ENCODE results near the gene GRIA1.
"Not testable (repeated sequence)": the region's sequence is repeated elsewhere in the genome, so short reads cannot be mapped to it uniquely, and the experiment has no call there.

The GRIA1 gene

DNA sequence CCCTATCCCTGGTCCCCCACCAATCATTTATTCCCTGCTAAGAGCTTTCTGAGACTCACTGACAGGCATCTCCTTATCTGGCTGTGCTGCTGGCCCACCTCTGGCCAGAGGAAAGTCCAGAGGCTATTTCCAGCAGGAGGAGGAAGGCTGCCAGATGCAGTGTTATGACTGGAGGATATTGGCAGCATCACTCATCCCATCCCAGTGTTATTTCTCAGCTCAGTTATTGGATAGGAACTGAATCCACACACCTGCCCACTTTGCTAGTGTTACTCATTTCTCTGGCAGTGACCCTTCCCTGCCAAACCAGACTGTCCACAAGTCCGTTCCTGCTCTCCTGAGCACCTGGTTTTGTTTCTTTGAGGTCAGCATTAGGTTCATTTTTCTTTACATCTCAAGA lies 228.2 kb downstream of the GRIA1 start:
- Histone ChIP-seq H2AFZ (ENCODE audit: low read length) (no peak overlapping the region), H3K79me2 (ENCODE audit: insufficient read depth, low read length) (no peaks in the 10 kb centered on the region), H3K9ac (ENCODE audit: low read depth, low read length, poor library complexity, severe bottlenecking) (no peak overlapping the region), H3F3A (ENCODE audit: low read depth) (no peaks in the 10 kb centered on the region), H4K20me1 (ENCODE audit: insufficient read depth, low read length, poor library complexity, severe bottlenecking) (no peaks in the 10 kb centered on the region), H3K36me3 (ENCODE audit: insufficient read depth, low read length) (no peaks in the 10 kb centered on the region), H3K4me2 (ENCODE audit: low read depth, low read length, poor library complexity, severe bottlenecking) (no peak overlapping the region), H3K9me3 (ENCODE audit: insufficient read depth, low read depth, low read length) (no peaks in the 10 kb centered on the region), H3K27me3 (ENCODE audit: insufficient read depth, low read length, poor library complexity, severe bottlenecking) (no peaks in the 10 kb centered on the region), H3K9me2 (replicated peaks; ENCODE audit: low read depth, low read length) (no peaks in the 10 kb centered on the region), H3K4me3 (ENCODE audit: low read length, poor library complexity, severe bottlenecking) (no peak overlapping the region), H3K4me1 (ENCODE audit: insufficient read depth, low read length, poor library complexity, severe bottlenecking) (no peaks in the 10 kb centered on the region)
- TF ChIP-seq, protein P1, sequence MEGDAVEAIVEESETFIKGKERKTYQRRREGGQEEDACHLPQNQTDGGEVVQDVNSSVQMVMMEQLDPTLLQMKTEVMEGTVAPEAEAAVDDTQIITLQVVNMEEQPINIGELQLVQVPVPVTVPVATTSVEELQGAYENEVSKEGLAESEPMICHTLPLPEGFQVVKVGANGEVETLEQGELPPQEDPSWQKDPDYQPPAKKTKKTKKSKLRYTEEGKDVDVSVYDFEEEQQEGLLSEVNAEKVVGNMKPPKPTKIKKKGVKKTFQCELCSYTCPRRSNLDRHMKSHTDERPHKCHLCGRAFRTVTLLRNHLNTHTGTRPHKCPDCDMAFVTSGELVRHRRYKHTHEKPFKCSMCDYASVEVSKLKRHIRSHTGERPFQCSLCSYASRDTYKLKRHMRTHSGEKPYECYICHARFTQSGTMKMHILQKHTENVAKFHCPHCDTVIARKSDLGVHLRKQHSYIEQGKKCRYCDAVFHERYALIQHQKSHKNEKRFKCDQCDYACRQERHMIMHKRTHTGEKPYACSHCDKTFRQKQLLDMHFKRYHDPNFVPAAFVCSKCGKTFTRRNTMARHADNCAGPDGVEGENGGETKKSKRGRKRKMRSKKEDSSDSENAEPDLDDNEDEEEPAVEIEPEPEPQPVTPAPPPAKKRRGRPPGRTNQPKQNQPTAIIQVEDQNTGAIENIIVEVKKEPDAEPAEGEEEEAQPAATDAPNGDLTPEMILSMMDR (conservative IDR thresholded peaks at IDR 0.05; ENCODE audit: low read length), result no peak
- TF ChIP-seq EZH2phosphoT487 (IDR thresholded peaks at IDR 0.05; ENCODE audit: borderline replicate concordance), result no peak

DNA sequence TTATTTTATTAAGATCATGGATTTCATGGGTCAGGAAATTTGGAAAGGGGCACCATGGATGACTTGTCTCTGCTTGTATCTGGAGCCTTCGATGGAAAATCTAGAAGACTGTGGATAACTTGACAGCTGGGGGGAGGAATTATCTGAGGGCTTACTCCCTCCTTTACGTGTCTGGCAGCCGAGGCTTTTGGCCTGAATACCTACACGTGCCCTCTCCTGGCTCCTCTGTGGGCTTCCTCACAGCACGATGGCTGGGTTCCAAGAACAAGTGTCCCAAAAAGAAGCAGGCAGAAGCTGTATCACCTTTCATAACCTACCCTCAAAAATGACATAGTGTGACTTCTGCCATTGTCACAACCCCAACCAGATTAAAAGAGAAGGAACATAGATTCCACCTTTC lies 228.9 kb downstream of the GRIA1 start:
- H3K27me3 ChIP-seq (ENCODE audit: insufficient read depth, low read length, poor library complexity, severe bottlenecking), result no peaks in the 10 kb centered on the region
- no peaks in the 10 kb centered on the region for H3K36me3 ChIP-seq (ENCODE audit: insufficient read depth, low read length)
- no peak overlapping the region for H3K4me2 ChIP-seq (ENCODE audit: low read depth, low read length, poor library complexity, severe bottlenecking)
- no peaks in the 10 kb centered on the region for H3K9me2 ChIP-seq (replicated peaks; ENCODE audit: low read depth, low read length)
- H3K4me1 ChIP-seq (ENCODE audit: insufficient read depth, low read length, poor library complexity, severe bottlenecking), result no peaks in the 10 kb centered on the region
- H3F3A ChIP-seq (ENCODE audit: low read depth), result no peaks in the 10 kb centered on the region
- no peak overlapping the region for H3K9ac ChIP-seq (ENCODE audit: low read depth, low read length, poor library complexity, severe bottlenecking)
- no peaks in the 10 kb centered on the region for H3K9me3 ChIP-seq (ENCODE audit: insufficient read depth, low read depth, low read length)
- no peaks in the 10 kb centered on the region for H3K79me2 ChIP-seq (ENCODE audit: insufficient read depth, low read length)
- H4K20me1 ChIP-seq (ENCODE audit: insufficient read depth, low read length, poor library complexity, severe bottlenecking), result no peaks in the 10 kb centered on the region
- H2AFZ ChIP-seq (ENCODE audit: low read length), result no peak overlapping the region
- no peak overlapping the region for H3K4me3 ChIP-seq (ENCODE audit: low read length, poor library complexity, severe bottlenecking)
- no peak for TF ChIP-seq EZH2phosphoT487 (IDR thresholded peaks at IDR 0.05; ENCODE audit: borderline replicate concordance)
- TF ChIP-seq, protein P1 (conservative IDR thresholded peaks at IDR 0.05; ENCODE audit: low read length), result no peak

DNA sequence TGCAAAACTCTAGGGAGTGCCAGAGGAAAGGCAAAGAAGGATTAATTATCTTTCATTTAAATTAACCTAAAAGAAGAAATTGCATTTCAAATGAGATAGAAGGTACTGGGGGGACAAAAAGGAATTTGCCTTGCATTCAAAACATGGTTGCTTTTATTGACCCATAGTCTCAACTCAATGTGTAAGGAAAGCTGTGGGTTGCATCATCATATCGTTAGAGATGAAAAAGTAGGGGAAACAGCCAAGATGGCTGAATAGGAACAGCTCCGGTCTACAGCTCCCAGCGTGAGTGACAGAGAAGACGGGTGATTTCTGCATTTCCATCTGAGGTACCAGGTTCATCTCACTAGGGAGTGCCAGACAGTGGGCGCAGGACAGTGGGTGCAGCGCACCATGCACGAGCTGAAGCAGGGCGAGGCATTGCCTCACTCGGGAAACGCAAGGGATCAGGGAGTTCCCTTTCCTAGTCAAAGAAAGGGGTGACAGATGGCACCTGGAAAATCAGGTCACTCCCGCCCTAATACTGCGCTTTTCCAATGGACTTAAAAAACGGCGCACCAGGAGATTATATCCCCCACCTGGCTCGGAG lies 232.6 kb downstream of the GRIA1 start:
- not testable (repeated sequence) for H3K36me3 ChIP-seq (ENCODE audit: insufficient read depth, low read length); H3K9ac ChIP-seq (ENCODE audit: low read depth, low read length, poor library complexity, severe bottlenecking); H3K79me2 ChIP-seq (ENCODE audit: insufficient read depth, low read length); H3K4me1 ChIP-seq (ENCODE audit: insufficient read depth, low read length, poor library complexity, severe bottlenecking); H3K27me3 ChIP-seq (ENCODE audit: insufficient read depth, low read length, poor library complexity, severe bottlenecking); H3F3A ChIP-seq (ENCODE audit: low read depth); H3K4me3 ChIP-seq (ENCODE audit: low read length, poor library complexity, severe bottlenecking); H2AFZ ChIP-seq (ENCODE audit: low read length); H4K20me1 ChIP-seq (ENCODE audit: insufficient read depth, low read length, poor library complexity, severe bottlenecking); H3K4me2 ChIP-seq (ENCODE audit: low read depth, low read length, poor library complexity, severe bottlenecking); H3K9me2 ChIP-seq (replicated peaks; ENCODE audit: low read depth, low read length); H3K9me3 ChIP-seq (ENCODE audit: insufficient read depth, low read depth, low read length)

DNA sequence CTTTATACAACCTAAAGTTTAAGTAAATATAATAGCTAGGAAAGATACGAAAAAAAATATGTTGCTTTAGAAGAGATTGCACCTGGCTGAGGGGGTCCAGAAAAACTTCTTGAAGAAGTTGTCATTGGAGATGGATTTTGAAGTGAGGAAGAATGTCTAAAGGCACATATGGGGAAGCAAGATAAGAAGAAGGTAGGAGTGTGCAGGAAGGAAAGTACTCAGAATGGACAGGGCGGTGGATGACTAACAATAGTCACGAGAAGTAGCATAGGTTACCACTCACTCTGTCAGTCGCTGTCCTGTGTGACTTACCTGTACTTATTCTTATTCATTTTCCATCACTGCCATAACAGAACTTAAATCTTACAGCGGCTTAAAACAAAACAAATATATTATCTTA lies 251.6 kb downstream of the GRIA1 start:
- Histone ChIP-seq H3K4me3 (ENCODE audit: low read length, poor library complexity, severe bottlenecking) (no peak overlapping the region), H3K9me3 (ENCODE audit: insufficient read depth, low read depth, low read length) (no peaks in the 10 kb centered on the region), H3K9ac (ENCODE audit: low read depth, low read length, poor library complexity, severe bottlenecking) (no peak overlapping the region), H3K27me3 (ENCODE audit: insufficient read depth, low read length, poor library complexity, severe bottlenecking) (no peaks in the 10 kb centered on the region), H3K4me1 (ENCODE audit: insufficient read depth, low read length, poor library complexity, severe bottlenecking) (no peaks in the 10 kb centered on the region), H3F3A (ENCODE audit: low read depth) (no peaks in the 10 kb centered on the region), H3K36me3 (ENCODE audit: insufficient read depth, low read length) (no peaks in the 10 kb centered on the region), H2AFZ (ENCODE audit: low read length) (no peak overlapping the region), H3K9me2 (replicated peaks; ENCODE audit: low read depth, low read length) (no peaks in the 10 kb centered on the region), H3K4me2 (ENCODE audit: low read depth, low read length, poor library complexity, severe bottlenecking) (no peak overlapping the region), H4K20me1 (ENCODE audit: insufficient read depth, low read length, poor library complexity, severe bottlenecking) (no peaks in the 10 kb centered on the region), H3K79me2 (ENCODE audit: insufficient read depth, low read length) (no peaks in the 10 kb centered on the region)
- no peak for TF ChIP-seq EZH2phosphoT487 (IDR thresholded peaks at IDR 0.05; ENCODE audit: borderline replicate concordance)
- TF ChIP-seq, protein P1 (conservative IDR thresholded peaks at IDR 0.05; ENCODE audit: low read length), result no peak

Measured in Loucy (cell line).